ENCODE results near the gene TARS3.

DNA sequence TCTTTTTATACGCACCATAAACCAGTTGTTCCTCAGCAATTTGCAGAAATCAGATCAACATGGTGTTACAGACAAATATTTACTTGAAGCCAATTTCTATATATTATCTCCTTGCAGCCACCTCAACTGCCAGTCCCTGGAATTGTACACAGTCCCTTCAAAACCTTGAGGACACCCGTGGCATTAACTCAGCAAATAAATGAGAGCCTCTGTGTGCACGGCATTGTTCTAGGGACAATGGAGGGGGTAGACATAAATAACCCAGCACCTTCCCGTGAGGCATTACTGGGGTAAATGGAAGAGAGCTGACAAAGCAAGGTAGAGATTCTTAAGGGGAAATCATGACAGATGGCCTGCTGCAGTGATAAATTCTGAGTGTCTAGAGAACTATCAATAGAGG, 84.6 kb downstream of the TARS3 start:
- TF ChIP-seq POLR2AphosphoS5 (IDR thresholded peaks at IDR 0.05) (no peak), POLR2A (IDR thresholded peaks at IDR 0.05; ENCODE audit: low read depth) (no peak)
